Endodermal cell (in vitro differentiated cells): ENCODE measurements around the gene CLEC2A. TPM values are rescaled to one million over a fixed set of nuclear protein-coding genes. Genes with fewer than 3 reads are reported as not detected.

Source experiments
- DNase-seq: peaks from one replicate; pipeline ENCODE4 v3.0.0-alpha.2; 2017
- H3K27ac ChIP-seq: 2 replicates; pipeline ENCODE4 v1.5.1; 2013; ENCODE audit warnings: mild to moderate bottlenecking, low read depth, low read length, moderate library complexity
- H3K27me3 ChIP-seq: 2 replicates; pipeline ENCODE4 v1.6.1; 2013; ENCODE audit warnings: mild to moderate bottlenecking, low read length, moderate library complexity; ENCODE audit not compliant: insufficient read depth, control insufficient read depth, poor library complexity, severe bottlenecking
- H3K36me3 ChIP-seq: 2 replicates; pipeline ENCODE4 v1.7.0; 2013; ENCODE audit warnings: mild to moderate bottlenecking, low read length, moderate library complexity; ENCODE audit not compliant: control insufficient read depth, insufficient read depth
- H3K4me1 ChIP-seq: one replicate; pipeline ENCODE4 v1.7.0; 2013; ENCODE audit warnings: low read length; ENCODE audit not compliant: control insufficient read depth, insufficient read depth
- H3K4me3 ChIP-seq: 2 replicates; pipeline ENCODE4 v1.5.1; 2013; ENCODE audit warnings: mild to moderate bottlenecking, low read length, moderate library complexity
- H3K9ac ChIP-seq: 2 replicates; pipeline ENCODE4 v1.6.1; 2013; ENCODE audit warnings: mild to moderate bottlenecking, low read length, moderate library complexity; ENCODE audit not compliant: poor library complexity, severe bottlenecking; ENCODE audit errors: extremely low read depth
- H3K9me3 ChIP-seq: 2 replicates; pipeline ENCODE4 v1.6.1; 2013; ENCODE audit warnings: mild to moderate bottlenecking, low read length, moderate library complexity; ENCODE audit not compliant: control insufficient read depth
- H3K27ac Mint-ChIP-seq: 2 replicates; pipeline ENCODE4 v1.8.0; 2020; ENCODE audit warnings: mixed read lengths
- H3K27me3 Mint-ChIP-seq: 2 replicates; pipeline ENCODE4 v1.8.0; 2021; ENCODE audit warnings: mild to moderate bottlenecking, mixed read lengths; ENCODE audit not compliant: insufficient read depth
- H3K36me3 Mint-ChIP-seq: 2 replicates; pipeline ENCODE4 v1.8.0; 2020; ENCODE audit warnings: low read depth, mixed read lengths
- H3K4me1 Mint-ChIP-seq: 2 replicates; pipeline ENCODE4 v1.8.0; 2020; ENCODE audit warnings: mixed read lengths
- H3K4me3 Mint-ChIP-seq: 2 replicates; pipeline ENCODE4 v1.8.0; 2020; ENCODE audit warnings: mild to moderate bottlenecking, moderate library complexity, mixed read lengths
- H3K9me3 Mint-ChIP-seq: 2 replicates; pipeline ENCODE4 v1.8.0; 2020; ENCODE audit warnings: mild to moderate bottlenecking, mixed read lengths
- CTCF ChIP-seq: fragments of 200-600 bp; sonication (generic); conservative IDR thresholded peaks from 2 replicates; pipeline ENCODE4 v1.5.0; 2021; ENCODE audit warnings: antibody characterized with exemption, mild to moderate bottlenecking
- WGBS, 2 experiments: methylation state at CpG; one replicate each; pipeline versions ENCODE4 v1.1.5 to v1.1.7; 2013; ENCODE audit warnings: missing lambda C conversion rate in 2 of 2, mixed read lengths in 1 of 2; ENCODE audit not compliant: insufficient coverage in 1 of 2, insufficient read length in 1 of 2; 5-methylcytosine and 5-hydroxymethylcytosine counted together
- total RNA-seq, 2 donors: library from RNA; stranded (reverse); fragmentation: NEBNext Ultra II Directional in 1 of 2; extraction: Animal tissue kit (Norgen Biotek cat#: 25700) in 1 of 2; gene quantifications; 2 replicates in 1 of 2; 3 replicates in 1 of 2; pipeline ENCODE4 v1.2.1, GENCODE V29; 2021

The CLEC2A gene
- total RNA-seq, 2 donors from 2014 or later, result 3.8 TPM; not detected in 1

- H3K27ac Mint-ChIP-seq, result no peak overlapping the region
- Histone ChIP-seq H3K4me3 (no peak overlapping the region), H3K27ac (no peak overlapping the region)
Measured at GRCh38 chr12:9872742-9873141, 59.4 kb downstream of the CLEC2A start.

GRCh38 chr12:9872162-9872561, 60.0 kb downstream of the CLEC2A start:
- no peak for TF ChIP-seq CTCF
- H3K36me3 ChIP-seq, result no peaks in the 10 kb centered on the region
- no peaks in the 10 kb centered on the region for H3K9me3 ChIP-seq
- Mint-ChIP-seq H3K27me3 (no peaks in the 10 kb centered on the region), H3K4me1 (peaks cover 21% of the 10 kb centered on the region), H3K9me3 (peaks cover 5% of the 10 kb centered on the region), H3K36me3 (no peaks in the 10 kb centered on the region), H3K4me3 (no peak overlapping the region), H3K27ac (no peak overlapping the region)
- no peaks in the 10 kb centered on the region for H3K4me1 ChIP-seq
- H3K9ac ChIP-seq, result no peak overlapping the region
- no peak for DNase-seq
- H3K4me3 ChIP-seq, result no peak overlapping the region
- H3K27me3 ChIP-seq, result no peaks in the 10 kb centered on the region
- WGBS, 2 experiments, result 91% methylated on average over 3 of the region's 3 CpGs; no CpG with 5 or more reads in 1 of the 2 experiments
- H3K27ac ChIP-seq, result no peak overlapping the region

More at GRCh38 chr12:9872742-9873141, 59.4 kb downstream of the CLEC2A start:
- Mint-ChIP-seq H3K4me1 (peaks cover 21% of the 10 kb centered on the region), H3K9me3 (peaks cover 5% of the 10 kb centered on the region), H3K36me3 (no peaks in the 10 kb centered on the region), H3K4me3 (no peak overlapping the region), H3K27me3 (no peaks in the 10 kb centered on the region)
- no peaks in the 10 kb centered on the region for H3K36me3 ChIP-seq
- no peak overlapping the region for H3K9ac ChIP-seq
- H3K27me3 ChIP-seq, result no peaks in the 10 kb centered on the region
- WGBS, 2 experiments, result 88 to 94% methylated on average over 11 of the region's 11 CpGs
- no peak for TF ChIP-seq CTCF
- no peak for DNase-seq
- H3K4me1 ChIP-seq, result no peaks in the 10 kb centered on the region
- no peaks in the 10 kb centered on the region for H3K9me3 ChIP-seq

- WGBS, 2 experiments, result 88 to 97% methylated on average over 1 to 2 of the region's 2 CpGs
- Histone ChIP-seq H3K36me3 (no peaks in the 10 kb centered on the region), H3K4me3 (no peak overlapping the region), H3K9me3 (no peaks in the 10 kb centered on the region), H3K27ac (no peak overlapping the region), H3K9ac (no peak overlapping the region), H3K27me3 (no peaks in the 10 kb centered on the region), H3K4me1 (no peaks in the 10 kb centered on the region)
- no peaks in the 10 kb centered on the region for H3K27me3 Mint-ChIP-seq
- no peak overlapping the region for H3K4me3 Mint-ChIP-seq
- no peaks in the 10 kb centered on the region for H3K36me3 Mint-ChIP-seq
- TF ChIP-seq CTCF, result no peak
- peaks cover 21% of the 10 kb centered on the region for H3K4me1 Mint-ChIP-seq
- no peak for DNase-seq
- H3K27ac Mint-ChIP-seq, result no peak overlapping the region
- H3K9me3 Mint-ChIP-seq, result peaks cover 3% of the 10 kb centered on the region
Measured at GRCh38 chr12:9870286-9870866, 61.8 kb downstream of the CLEC2A start.
